ENCODE results near the gene UVRAG.

Gene UVRAG

GRCh38 chr11:75784085-75784478 is 30.9 kb upstream of the UVRAG start:
- no peak for DNase-seq

GRCh38 chr11:75784506-75784905 is 30.5 kb upstream of the UVRAG start:
- DNase-seq: no peak

DNA sequence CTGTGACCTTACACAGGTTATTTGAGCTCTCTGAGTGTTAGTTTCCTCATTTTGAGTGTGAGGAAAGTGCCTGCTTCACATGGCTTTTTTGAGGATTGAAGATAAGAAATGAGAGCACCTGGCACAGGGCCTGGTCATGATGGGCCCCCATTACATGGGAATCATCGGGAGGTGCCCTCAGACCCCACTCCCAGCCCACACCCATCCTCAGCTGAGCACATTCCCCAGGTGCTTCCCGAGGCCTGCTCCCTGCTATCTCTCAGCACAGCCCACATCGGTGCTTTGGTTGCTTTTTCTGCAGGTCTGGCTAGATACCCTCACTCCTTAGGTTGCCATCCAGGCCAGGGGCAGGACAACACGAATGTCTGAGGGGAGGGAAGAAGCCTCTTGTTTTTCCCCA is 29.8 kb upstream of the UVRAG start:
- no peak for DNase-seq

- DNase-seq: no peak
Observed at GRCh38 chr11:75786101-75786736, 28.8 kb upstream of the UVRAG start.

GRCh38 chr11:75789521-75789920 is 25.5 kb upstream of the UVRAG start:
- DNase-seq: no peak

- no peak for DNase-seq
Observed at GRCh38 chr11:75790986-75791385, 24.0 kb upstream of the UVRAG start.

DNA sequence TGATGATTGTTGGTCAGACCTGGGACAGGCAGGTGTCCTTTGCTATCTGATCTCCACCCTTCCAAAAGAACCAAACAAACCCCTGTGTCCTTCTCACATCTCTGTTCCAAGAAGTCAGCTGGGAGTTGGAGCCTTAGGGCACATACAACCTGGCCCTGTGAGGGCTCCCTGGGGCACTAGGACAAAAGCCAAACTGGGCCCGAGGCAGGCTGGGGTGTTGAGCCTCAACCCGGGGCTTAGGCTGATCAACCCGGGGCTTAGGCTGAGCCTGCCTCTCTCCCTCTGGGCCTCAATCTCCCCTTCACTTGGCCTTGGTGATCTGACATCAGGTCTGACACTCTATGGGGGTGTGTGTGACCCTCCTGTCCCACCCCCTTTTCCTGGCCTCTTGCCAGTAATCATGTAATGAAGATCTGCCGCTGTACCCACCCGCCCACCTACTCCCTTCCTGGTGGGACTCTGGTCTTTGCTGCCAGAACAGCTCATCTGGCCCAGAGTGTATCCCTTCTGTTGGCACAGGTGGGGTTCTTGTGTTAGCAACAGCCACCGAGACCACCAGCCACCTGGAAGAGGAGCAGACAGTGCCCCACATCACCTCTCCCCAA is 22.8 kb upstream of the UVRAG start:
- DNase-seq: no peak

GRCh38 chr11:75792997-75793800 is 21.8 kb upstream of the UVRAG start:
- DNase-seq: no peak

GRCh38 chr11:75793966-75794365 is 21.0 kb upstream of the UVRAG start:
- no peak for DNase-seq

DNA sequence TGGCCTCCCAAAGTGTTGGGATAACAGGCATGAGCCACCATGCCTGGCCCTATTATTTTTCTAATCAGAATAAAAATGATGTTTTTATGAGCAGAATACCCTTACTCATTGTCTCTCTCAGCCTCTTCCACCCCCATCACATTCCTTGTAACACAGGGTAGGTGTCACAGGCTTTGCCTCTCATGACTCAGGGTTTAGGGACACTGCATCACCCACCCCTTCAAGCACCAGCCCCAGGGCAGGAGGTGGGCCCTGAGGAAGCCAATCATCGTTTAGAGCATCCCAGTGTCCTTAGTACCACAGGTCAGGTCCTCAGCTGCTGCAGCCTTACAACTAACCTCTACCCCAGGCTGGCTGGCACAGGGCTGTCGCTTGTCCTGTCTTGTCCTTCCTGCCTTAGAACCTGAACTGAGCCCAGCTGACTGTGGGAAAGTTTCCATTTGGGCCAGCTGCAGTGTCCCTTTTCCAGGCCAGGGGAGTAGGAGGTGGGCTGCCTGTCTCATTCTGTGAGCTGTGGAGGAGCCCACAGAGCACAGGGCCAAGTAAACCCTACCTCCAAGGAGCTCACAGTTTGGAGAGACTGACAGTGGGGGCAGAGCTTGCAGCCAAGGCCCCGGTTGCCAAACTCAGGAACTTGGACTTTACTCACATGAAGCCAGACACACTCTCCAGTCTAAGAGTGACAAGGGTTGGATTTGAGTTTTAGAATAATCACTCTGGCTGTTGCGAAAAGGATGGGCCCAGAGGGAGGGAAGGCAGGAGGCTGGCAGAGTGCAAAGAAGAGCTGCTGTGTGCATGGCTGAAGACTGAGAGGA is 19.5 kb upstream of the UVRAG start:
- DNase-seq: no peak

- DNase-seq: no peak
Observed at GRCh38 chr11:75796091-75796435, 18.9 kb upstream of the UVRAG start.

DNA sequence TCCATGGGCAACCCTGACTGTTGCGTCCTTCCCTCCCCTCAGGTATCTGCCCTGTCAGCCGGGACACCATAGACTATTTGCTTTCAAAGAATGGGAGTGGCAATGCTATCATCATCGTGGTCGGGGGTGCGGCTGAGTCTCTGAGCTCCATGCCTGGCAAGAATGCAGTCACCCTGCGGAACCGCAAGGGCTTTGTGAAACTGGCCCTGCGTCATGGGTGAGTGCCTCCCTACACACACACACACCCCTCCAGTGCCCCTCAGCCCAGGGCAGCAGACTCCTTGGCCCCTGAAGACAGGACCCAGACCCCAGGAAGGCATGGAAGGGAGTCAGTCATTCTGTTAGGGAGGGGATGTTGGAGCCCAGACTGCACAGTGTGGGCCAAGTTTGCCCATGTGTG is 17.9 kb upstream of the UVRAG start:
- DNase-seq: no peak

GRCh38 chr11:75797792-75798191 is 17.2 kb upstream of the UVRAG start:
- no peak for DNase-seq

- DNase-seq: no peak
Observed at GRCh38 chr11:75800136-75800675, 14.8 kb upstream of the UVRAG start.

DNA sequence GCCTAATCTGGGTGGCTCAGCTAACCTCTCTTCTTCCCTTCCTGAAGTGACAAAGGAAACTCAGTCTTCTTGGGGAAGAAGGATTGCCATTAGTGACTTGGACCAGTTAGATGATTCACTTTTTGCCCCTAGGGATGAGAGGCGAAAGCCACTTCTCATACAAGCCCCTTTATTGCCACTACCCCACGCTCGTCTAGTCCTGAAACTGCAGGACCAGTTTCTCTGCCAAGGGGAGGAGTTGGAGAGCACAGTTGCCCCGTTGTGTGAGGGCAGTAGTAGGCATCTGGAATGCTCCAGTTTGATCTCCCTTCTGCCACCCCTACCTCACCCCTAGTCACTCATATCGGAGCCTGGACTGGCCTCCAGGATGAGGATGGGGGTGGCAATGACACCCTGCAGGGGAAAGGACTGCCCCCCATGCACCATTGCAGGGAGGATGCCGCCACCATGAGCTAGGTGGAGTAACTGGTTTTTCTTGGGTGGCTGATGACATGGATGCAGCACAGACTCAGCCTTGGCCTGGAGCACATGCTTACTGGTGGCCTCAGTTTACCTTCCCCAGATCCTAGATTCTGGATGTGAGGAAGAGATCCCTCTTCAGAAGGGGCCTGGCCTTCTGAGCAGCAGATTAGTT is 14.2 kb upstream of the UVRAG start:
- no peak for DNase-seq

GRCh38 chr11:75801362-75802020 is 13.5 kb upstream of the UVRAG start:
- DNase-seq: no peak

GRCh38 chr11:75802021-75802912 is 12.7 kb upstream of the UVRAG start:
- no peak for DNase-seq

DNA sequence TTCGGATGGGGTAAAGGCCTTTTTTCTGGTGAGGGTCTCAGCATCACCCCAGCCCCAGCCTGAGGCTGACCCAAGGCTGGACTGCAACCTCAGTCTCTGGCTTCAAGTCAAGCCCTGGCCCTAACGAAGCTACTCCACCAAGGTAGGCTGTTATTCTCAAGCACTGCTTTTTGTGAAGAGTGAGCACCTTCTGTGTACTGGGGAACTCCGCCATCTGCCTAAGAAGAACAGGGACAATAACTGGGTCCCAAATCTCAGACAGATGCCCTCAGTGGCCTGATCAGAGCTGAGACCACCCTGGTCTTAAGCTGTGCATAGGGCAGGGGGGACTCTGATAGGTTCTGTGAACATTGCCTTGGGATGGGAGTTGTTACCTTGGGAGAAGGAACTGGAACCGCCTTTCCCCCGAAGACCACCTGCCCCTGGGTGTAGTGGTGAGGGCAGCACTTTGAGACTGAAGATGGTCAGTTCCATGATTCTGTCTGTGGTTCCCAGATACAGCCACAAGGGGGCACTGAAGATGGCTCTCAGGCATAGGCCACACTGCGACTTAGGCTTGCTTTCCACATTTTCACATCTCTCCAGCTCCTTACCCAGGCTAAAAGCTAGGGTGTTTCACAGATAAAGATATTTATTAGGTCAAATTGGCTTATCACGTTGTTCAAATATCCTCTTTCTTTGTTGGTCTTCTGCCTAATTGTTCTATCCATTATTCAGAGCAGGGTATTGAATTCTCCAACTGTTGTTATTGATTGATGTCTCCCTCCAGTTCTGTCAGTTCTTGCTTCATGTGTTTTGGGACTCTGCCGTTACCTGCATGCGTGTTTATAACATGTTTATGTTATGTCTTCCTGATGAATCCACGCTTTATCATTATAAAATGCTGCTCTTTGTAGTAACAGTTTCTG is 11.8 kb upstream of the UVRAG start:
- peak; percentile 63 for DNase-seq

DNA sequence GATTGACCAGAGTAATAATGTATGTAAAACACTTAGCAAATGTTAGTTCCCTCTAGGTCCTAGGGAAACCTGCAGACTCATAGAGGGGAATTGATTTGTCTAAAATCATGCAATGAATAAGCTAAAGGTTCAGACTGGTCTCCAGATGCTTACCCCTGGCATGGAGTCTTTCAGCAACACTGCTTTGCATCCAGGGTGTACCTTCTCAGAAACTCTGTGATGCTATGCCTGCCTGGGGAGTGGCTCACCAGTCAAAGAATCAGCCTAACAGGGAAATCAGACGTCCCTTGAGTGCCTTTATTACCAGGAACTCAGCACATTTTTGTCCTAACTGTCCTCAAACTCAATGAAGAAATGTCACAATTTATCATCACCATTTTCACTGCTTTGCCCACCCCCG is 5.9 kb upstream of the UVRAG start:
- no peak for DNase-seq

DNA sequence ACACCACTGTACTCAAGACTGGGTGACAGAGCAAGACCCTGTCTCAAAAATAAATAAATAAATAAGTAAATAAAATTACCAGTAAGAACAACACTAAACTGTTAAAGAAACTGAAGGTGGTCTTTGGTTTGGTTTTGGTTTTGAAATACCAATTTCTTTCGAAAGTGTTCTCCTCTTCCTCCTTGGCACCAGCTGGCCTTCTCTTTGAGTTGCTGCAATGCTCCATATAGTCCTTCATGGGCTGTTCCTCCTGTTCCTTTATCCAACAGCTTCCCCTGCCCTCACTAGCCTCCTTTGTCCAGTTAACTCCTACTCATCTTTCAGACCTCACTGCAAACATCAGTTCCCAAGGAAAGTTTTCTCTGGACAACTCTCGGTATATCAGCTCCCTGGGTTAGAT is 5.0 kb upstream of the UVRAG start:
- no peak for DNase-seq
